Activated CD4-positive, alpha-beta T cell treated with anti-CD3 and anti-CD28 coated beads for 24 hours (primary cell): Measurements from ENCODE around the gene PLAC1.

Experiments
- DNase-seq, 2 donors: peaks; one replicate each; pipeline ENCODE4 v3.0.0-alpha.2; 2020; ENCODE audit warnings: low read depth in 2 of 2

Gene PLAC1

DNA sequence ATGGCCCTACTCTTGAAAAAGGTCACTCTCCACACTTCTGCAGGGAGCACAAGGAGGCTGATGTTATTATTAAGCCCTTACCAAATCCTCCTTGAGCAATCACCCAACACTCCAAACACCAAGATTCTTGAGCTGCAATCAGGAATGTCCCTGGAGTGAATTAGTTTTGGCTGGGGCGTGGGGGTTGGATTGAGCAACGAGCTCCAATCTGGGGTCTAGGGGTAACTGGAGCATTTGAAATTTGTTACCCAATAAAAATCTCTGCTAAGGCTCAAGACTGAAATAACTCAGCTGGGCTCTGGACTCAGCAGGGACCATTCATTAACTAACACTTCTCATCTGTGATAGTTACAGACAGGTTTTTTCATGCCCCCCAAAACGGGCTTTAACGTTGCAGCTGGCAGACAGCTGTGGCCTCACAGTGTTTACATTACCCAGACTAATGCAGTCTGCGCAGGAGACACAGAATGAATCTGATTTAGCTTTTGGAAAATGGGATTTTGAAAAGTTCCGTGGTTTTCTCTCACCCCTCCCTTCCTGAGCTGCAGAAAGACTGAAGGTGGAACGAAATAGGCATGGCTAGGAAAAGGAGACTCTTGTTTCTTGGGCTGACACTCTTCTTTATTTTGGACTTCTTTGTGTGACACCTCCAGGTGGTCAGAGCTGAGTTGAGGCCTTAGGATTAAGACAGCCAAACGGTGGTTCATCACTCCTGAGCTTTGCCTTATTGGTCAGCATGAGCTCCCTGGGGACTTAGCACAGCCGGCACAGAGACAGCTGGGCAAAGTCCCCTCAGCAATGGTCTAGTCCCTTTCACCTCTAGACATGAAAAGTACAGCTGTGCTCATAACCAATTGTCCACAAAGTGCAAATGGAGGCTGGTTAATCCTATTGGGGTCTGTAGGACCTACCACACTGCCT is 26.6 kb downstream of the PLAC1 start:
- no peak for DNase-seq

DNA sequence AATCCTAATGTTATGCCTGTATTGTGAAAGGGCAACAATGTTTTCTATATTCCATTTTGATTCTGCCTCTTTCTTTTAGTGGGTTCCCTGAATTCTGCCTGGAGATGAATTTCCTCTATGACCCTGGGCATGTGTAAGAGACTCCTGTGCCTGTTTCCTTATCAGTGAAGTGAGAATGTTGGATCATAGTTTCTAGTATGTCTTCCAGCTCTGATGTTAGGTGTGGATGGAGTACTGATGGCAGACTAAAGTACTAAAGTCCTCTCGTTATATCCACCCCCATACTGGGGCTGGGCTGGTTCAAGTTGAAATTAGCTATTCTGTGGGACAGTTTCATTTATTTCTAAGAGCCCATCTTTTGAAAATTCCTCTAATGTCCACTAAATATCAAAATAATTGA is 29.6 kb downstream of the PLAC1 start:
- no peak for DNase-seq

- DNase-seq = no peak
Observed at GRCh38 chrX:134626434-134626833, 31.8 kb downstream of the PLAC1 start.

GRCh38 chrX:134625315-134625718 is 33.0 kb downstream of the PLAC1 start:
- no peak for DNase-seq

DNA sequence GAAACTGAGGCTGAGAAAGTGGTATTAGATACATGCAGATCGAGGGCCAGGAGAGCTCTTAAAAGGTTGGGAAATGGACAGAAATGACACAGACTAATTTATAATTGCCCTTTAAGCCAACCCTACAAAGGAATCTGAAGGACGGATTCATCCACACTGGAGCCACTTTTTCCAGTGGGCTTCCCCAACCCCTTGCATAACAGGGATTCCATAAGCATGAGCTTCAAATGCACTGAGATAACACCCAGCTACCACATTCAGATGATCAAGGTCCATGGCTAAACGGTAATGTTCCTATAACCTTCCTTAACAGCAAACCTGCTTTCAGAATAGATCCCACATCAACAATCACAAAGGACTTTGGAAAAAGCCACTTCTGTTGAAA is 34.2 kb downstream of the PLAC1 start:
- no peak for DNase-seq

GRCh38 chrX:134623293-134624045 is 34.8 kb downstream of the PLAC1 start:
- no peak for DNase-seq

DNA sequence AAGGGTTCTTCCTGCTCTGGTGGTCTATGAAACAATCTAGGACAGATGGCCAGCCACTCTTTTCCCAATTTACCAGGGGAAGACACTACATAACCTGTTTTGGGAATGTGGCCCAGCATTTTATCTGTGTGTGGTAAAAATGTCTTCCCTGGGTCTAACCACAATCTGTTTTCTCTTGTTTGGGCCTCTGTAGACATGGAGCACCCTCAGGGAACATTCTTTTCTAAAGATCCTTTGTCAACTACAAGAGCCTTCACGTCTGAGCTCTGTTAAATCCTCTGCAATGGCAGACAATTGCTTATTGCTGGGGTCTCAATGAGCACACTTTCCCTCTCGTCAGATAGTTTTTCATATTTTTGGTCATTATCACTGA is 35.5 kb downstream of the PLAC1 start:
- DNase-seq = no peak

DNA sequence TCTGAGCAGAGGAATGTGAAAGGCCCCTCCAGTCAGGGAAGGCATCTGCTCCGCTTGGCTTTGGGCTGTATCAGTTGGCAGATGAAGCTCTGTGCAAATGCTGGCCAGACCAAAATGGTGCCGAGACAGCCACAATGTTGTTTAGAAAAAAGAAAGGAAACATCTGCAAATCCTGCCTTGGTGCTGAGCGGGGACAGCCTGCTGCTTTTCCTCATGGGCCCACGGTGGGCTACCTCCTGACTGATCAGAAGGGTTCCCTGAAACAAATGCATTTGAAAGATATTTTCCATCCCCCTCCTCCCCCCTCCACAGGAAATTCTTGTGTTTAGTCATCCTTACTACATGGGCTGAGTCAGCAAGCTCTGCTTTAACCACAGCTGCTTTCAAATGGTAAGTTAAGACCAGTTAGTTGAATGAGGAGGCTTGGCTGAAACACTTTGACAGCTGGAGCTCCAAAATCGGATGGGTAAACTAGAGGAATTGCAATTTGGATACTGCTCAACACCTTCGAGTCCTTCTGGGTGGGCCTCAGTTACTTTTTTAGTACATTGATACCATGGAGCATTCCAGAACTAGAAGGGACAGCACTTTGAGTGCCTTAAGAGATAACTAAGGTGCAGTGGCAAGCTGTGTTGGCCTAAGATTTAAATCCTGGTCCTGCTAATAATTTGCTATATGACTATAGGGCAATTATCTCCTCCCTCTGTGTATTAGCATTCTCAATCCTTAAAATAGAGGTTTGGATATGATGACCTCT is 36.0 kb downstream of the PLAC1 start:
- peak in 1 of 2 donors; percentile 18 for DNase-seq

GRCh38 chrX:134619838-134620237 is 38.4 kb downstream of the PLAC1 start:
- no peak for DNase-seq

DNA sequence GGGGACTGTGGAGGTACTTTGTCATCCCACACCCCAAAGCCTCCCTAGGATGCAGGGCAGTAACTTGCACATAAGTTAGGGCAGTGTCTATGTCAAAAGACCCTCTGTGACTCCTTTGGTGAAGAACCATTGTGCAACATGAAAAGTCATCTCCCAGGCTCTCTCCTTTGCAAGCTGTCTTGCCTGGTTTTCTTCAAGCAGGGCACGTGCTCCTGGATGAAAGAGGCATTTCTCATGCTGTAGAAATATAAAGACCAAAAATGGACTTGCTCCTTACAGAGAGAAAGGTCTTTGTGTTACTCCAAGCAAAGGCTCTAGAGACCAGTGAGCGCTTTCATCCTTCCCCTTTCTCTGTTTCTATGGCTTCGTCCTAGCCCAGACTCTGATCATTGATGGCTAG is 44.9 kb downstream of the PLAC1 start:
- DNase-seq = no peak

DNA sequence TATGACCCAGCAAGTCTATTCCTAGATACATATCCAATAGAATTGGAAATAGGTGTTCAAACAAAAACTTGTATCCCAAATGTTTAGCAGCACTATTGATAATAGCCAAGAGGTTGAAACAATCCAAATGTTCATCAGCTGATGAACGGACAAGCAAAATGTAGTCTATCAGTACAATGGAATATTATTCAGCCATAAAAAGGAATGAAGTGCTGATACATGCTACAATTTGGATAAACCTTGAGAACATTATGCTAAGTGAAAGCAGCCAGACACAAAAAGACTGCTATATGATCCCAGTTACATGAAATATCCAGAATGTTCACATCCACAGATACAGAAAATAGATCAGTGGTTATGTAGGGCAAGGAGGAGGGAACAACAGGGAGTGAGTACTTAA is 50.1 kb downstream of the PLAC1 start:
- DNase-seq = no peak

DNA sequence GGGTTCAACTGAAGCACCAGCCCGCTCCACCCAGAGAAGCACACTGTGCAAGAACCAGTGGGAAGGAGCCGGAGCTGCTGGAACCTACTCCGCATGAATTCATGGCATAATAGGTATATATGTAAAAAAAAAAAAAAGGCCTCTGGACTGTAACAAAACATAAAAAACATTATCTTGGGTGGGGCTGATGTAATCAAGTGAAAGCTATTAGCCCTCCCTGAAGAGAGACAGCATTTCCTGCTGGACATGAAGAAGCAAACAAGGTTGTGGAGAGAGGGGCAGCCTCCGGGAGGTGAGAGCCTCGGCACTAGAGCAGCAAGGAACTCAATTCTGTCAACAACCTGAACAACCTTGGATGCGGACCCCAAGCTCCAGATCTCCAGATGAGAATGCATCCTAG is 50.7 kb downstream of the PLAC1 start:
- no peak for DNase-seq

DNA sequence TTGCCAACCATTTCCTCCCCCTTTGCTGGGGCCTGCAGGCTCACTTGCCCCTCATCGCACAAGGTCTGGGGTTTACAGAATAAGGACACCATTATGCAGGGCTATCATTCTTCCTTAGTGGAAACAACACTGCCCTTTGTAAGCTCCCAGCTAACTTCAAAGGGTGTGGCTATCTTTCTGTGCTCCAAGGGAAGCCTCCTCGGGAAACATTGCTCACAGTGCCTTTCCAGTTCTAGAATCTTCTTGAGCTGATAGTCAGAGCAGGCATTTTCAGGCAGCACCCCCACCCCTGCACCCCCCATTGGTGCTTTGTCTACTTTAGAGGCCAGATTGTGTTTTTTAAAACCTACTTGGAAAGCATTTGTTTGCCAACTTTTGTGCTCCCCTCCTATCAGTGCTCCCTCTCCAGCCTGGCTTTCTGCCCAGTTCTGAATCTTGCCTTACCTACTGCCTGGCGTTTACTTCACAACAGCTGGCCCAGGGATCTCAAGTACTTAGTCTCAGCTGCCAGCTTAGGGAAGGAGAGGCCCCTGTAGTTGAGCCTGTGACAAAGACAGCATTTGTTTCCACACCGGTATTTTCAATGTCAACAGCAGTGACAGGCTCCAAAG is 53.5 kb downstream of the PLAC1 start:
- no peak for DNase-seq

- no peak for DNase-seq
Observed at GRCh38 chrX:134603806-134604700, 54.2 kb downstream of the PLAC1 start.

GRCh38 chrX:134602410-134602809 is 55.9 kb downstream of the PLAC1 start:
- DNase-seq = no peak

DNA sequence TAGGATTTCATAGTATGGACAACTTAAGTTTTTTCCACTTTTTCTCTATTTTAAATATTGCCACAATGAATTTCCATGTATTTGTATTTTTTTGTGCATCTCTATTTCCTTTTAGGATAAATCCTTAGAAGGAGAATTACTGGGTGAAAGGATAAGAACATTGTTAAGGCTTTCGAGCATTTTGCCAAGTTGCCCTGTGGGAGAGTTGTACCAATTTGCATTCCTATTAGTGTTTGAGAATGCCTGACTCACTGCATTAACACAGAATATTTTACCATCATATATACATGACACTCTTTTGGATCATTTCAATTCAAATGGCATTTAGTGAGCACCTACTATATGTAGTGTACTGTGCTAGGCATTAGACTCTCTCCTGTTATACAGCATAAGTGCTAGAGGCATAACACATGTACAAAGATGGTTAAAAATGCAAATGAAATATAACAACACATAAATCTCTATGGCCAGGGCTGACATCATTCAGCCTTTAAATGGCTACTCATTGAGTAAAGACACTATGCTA is 57.0 kb downstream of the PLAC1 start:
- no peak for DNase-seq

DNA sequence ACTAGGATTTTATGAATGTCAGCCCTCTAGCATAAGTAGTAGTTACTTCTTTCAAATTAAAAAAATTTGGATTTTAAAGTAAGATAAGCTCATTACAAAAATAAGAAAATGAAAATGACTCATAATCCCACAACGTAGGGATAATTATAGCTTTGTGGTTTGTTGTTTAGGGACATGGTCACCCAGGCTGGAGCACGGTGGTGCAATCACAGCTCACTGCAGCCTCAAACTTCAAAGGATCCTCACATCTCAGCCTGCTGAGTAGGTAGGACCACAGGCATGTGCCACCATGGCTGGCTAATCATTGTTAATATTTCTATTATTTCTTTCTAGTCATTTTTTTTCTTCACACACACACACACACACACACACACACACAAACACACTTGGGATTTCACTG is 57.6 kb downstream of the PLAC1 start:
- no peak for DNase-seq

DNA sequence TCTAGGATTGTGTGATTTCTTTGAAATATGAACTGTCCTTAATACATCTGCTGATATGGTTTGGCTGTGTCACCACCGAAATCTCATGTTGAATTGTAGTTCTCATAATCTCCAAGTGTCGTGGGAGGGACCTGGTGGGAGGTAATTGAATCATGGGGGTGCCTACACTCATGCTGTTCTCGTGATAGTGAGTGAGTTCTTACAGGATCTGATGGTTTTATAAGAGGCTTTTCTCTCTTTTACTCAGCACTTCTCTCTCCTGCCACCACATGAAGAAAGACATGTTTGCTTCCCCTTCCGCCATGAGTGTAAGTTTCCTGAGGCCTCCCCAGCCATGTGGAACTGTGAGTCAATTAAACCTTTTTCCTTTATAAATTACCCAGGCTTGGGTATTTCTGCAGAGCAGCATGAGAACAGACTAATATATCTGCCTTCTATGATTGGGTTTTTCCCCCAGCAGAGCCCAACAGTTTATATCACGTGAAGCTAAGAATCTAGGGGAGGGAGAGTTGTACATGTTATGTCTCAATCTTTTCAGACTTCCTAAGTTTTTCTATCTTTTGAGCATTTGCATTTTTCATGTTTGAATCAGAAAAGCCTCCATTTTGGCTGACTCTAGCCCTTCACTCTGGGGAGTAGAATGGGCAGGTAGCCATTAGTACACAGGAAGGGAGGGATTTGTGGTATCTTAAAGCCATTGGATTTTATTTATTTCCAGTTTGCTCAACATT is 58.9 kb downstream of the PLAC1 start:
- peak; percentile 3 to 19 for DNase-seq

- DNase-seq = no peak
Observed at GRCh38 chrX:134592303-134592702, 66.0 kb downstream of the PLAC1 start.

- no peak for DNase-seq
Observed at GRCh38 chrX:134591502-134591901, 66.8 kb downstream of the PLAC1 start.
